Body of pancreas (tissue), 4 donors: ENCODE results near the gene CHST9. TPM values are rescaled to one million over a fixed set of nuclear protein-coding genes. Genes with fewer than 3 reads are reported as not detected.
A peak's percentile ranks its signal among the peaks of the same experiment; 100 is the strongest.

Source experiments
- ATAC-seq: fragments of 150-250 bp; one replicate; pipeline ENCODE4 v1.9.1; 2016
- DNase-seq, 4 donors: peaks; one replicate each; pipeline ENCODE4 v3.0.0-alpha.2; 2019
- H3K27ac ChIP-seq, 4 donors: fragments of 200-600 bp; sonication (generic); 1 replicate in 3 of 4; 2 replicates in 1 of 4; pipeline versions ENCODE4 v1.5.1 to v1.6.1; 2016 to 2019; ENCODE audit warnings: mild to moderate bottlenecking in 1 of 4, mixed read lengths in 1 of 4, moderate library complexity in 1 of 4
- H3K27me3 ChIP-seq, 2 donors: fragments of 200-600 bp; sonication (generic); one replicate each; pipeline ENCODE4 v1.6.0; 2016; ENCODE audit warnings: mild to moderate bottlenecking in 1 of 2
- H3K36me3 ChIP-seq, 2 donors: fragments of 200-600 bp; sonication (generic); replicated peaks in 1 of 2; 2 replicates each; pipeline ENCODE4 v1.5.1; 2016; ENCODE audit warnings: low read depth in 2 of 2; ENCODE audit not compliant: insufficient read depth in 1 of 2
- H3K4me1 ChIP-seq: fragments of 200-600 bp; sonication (generic); one replicate; pipeline ENCODE4 v1.6.0; 2016
- H3K4me3 ChIP-seq, 2 donors: fragments of 200-600 bp; sonication (generic); 1 replicate in 1 of 2; 2 replicates in 1 of 2; pipeline ENCODE4 v1.5.1; 2016 to 2019
- H3K9me3 ChIP-seq, 3 donors: fragments of 200-600 bp; sonication (generic); 1 replicate in 2 of 3; 2 replicates in 1 of 3; pipeline ENCODE4 v1.5.1; 2016
- POLR2A ChIP-seq, 3 donors: fragments of 450-650 bp; IDR thresholded peaks; one replicate each; pipeline ENCODE4 v1.6.1; 2016; ENCODE audit warnings: antibody characterized with exemption in 3 of 3, mild to moderate bottlenecking in 2 of 3
- WGBS, 2 donors: methylation state at CpG; one replicate each; pipeline ENCODE4 v1.1.5; 2017; 5-methylcytosine and 5-hydroxymethylcytosine counted together
- intact Hi-C: fragments of 100-400 bp; cut with DNase I; formaldehyde crosslinking; loops from one replicate; pipeline ENCODE4 v1.15.1; 2023
- total RNA-seq, 2 donors: library from RNA; depleted of rRNA; stranded (reverse); fragments of >200 nt; gene quantifications; one replicate each; pipeline ENCODE4 v1.1.0, GENCODE V29; 2016
- TF ChIP-seq, protein P1 (sequence below), 7 experiments: fragments of 450-650 bp in 4 of 7; fragments of 200-600 bp in 3 of 7; sonication (generic) in 3 of 7; IDR thresholded peaks; one replicate each; pipeline ENCODE4 v1.5.1; 2016 to 2019; ENCODE audit warnings: antibody characterized with exemption in 7 of 7

The CHST9 gene
- total RNA-seq, 2 donors from 2014 or later, result 4.3 to 6.7 TPM

DNA sequence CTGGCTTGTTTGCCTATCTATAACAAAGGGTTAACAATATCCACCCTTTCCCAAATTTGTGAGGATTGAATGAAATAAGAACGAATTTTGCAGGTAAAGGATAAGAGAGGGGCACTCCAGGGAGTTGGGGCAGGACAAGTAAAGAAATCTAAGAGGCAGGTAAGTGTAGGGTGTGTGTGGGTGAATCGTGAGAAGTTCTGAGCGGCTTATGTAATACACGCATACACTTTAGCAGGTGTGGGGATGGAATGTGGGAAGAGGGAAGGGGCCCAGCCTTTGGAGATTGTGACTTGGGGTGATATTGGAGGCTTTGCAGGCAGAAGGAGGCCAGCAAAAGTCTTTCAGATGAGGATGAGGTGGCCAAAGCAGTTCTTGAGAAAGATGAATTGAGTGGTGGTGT lies 236.4 kb downstream of the CHST9 start:
- Histone ChIP-seq H3K27me3 (no peaks in the 10 kb centered on the region), H3K27ac (no peak overlapping the region), H3K4me1 (no peaks in the 10 kb centered on the region), H3K4me3 (no peak overlapping the region), H3K36me3 (no peaks in the 10 kb centered on the region), H3K9me3 (no peaks in the 10 kb centered on the region)
- 66 to 72% methylated on average over 4 of the region's 4 CpGs for WGBS, 2 donors
- ATAC-seq, result no peak
- DNase-seq, result no peak
- TF ChIP-seq, protein P1, sequence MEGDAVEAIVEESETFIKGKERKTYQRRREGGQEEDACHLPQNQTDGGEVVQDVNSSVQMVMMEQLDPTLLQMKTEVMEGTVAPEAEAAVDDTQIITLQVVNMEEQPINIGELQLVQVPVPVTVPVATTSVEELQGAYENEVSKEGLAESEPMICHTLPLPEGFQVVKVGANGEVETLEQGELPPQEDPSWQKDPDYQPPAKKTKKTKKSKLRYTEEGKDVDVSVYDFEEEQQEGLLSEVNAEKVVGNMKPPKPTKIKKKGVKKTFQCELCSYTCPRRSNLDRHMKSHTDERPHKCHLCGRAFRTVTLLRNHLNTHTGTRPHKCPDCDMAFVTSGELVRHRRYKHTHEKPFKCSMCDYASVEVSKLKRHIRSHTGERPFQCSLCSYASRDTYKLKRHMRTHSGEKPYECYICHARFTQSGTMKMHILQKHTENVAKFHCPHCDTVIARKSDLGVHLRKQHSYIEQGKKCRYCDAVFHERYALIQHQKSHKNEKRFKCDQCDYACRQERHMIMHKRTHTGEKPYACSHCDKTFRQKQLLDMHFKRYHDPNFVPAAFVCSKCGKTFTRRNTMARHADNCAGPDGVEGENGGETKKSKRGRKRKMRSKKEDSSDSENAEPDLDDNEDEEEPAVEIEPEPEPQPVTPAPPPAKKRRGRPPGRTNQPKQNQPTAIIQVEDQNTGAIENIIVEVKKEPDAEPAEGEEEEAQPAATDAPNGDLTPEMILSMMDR (IDR thresholded peaks at IDR 0.05), result no peak
- TF ChIP-seq POLR2A (IDR thresholded peaks at IDR 0.05), result no peak
- intact Hi-C loops, result no loop called here

- no peak for ATAC-seq
- no peaks in the 10 kb centered on the region for H3K9me3 ChIP-seq
- WGBS, 2 donors, result 82 to 83% methylated on average over 3 of the region's 3 CpGs
- no peaks in the 10 kb centered on the region for H3K36me3 ChIP-seq
- no peaks in the 10 kb centered on the region for H3K4me1 ChIP-seq
- no peak for DNase-seq
- no peak for TF ChIP-seq POLR2A (IDR thresholded peaks at IDR 0.05)
- TF ChIP-seq, protein P1 (IDR thresholded peaks at IDR 0.05), result no peak
- no peak overlapping the region for H3K27ac ChIP-seq
- no peak overlapping the region for H3K4me3 ChIP-seq
- no peaks in the 10 kb centered on the region for H3K27me3 ChIP-seq
- intact Hi-C loops, result no loop called here
Observed at GRCh38 chr18:26943906-26944305, 241.2 kb downstream of the CHST9 start.

DNA sequence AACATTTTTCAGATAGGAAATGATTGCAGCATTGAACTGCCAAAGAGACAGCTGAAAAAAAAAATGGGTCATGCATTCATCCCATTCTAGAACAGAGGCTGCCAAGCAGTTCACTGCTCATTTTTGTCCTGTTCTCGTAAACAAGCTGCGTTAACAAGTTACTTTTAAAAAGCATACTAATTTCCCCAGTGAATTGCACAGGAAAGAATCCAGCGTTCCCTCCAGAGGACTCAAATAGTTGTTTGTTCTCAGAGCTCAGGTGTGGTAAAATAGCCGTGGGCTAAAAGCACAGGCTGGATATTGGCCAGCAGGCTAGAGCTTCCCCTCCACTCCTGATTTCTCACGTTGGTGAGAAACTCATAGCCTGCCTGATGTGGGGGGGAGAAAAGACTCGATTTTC lies 243.5 kb downstream of the CHST9 start:
- Histone ChIP-seq H3K36me3 (no peaks in the 10 kb centered on the region), H3K27me3 (no peaks in the 10 kb centered on the region), H3K4me3 (no peak overlapping the region), H3K4me1 (no peaks in the 10 kb centered on the region), H3K27ac (peak overlapping the region in 2 of 4 donors; percentile 31 to 57), H3K9me3 (no peaks in the 10 kb centered on the region)
- DNase-seq (peak in 1 of 4 donors; percentile 17), ATAC-seq (peak; percentile 38)
- WGBS, 2 donors, result 32 to 39% methylated on average over 6 of the region's 6 CpGs
- intact Hi-C loops, result no loop called here
- TF ChIP-seq, protein P1 (IDR thresholded peaks at IDR 0.05), result no peak
- TF ChIP-seq POLR2A (IDR thresholded peaks at IDR 0.05), result no peak

GRCh38 chr18:26940744-26941398 lies 244.2 kb downstream of the CHST9 start:
- WGBS, 2 donors, result 58 to 65% methylated on average over 5 of the region's 5 CpGs
- ATAC-seq, result no peak
- no peaks in the 10 kb centered on the region for H3K4me1 ChIP-seq
- no peak overlapping the region for H3K4me3 ChIP-seq
- no peak overlapping the region for H3K27ac ChIP-seq
- no peaks in the 10 kb centered on the region for H3K36me3 ChIP-seq
- intact Hi-C loops, result no loop called here
- no peaks in the 10 kb centered on the region for H3K9me3 ChIP-seq
- no peak for DNase-seq
- H3K27me3 ChIP-seq, result no peaks in the 10 kb centered on the region
- TF ChIP-seq POLR2A (IDR thresholded peaks at IDR 0.05), result no peak
- TF ChIP-seq, protein P1 (IDR thresholded peaks at IDR 0.05), result no peak

- TF ChIP-seq, protein P1 (IDR thresholded peaks at IDR 0.05), result no peak
- no peak for TF ChIP-seq POLR2A (IDR thresholded peaks at IDR 0.05)
- Histone ChIP-seq H3K4me3 (no peak overlapping the region), H3K4me1 (peaks cover 4% of the 10 kb centered on the region), H3K27me3 (no peaks in the 10 kb centered on the region), H3K36me3 (no peaks in the 10 kb centered on the region), H3K9me3 (no peaks in the 10 kb centered on the region), H3K27ac (no peak overlapping the region)
- DNase-seq (no peak), ATAC-seq (no peak)
- intact Hi-C loops, result no loop called here
- WGBS, 2 donors, result 66 to 71% methylated on average over 2 of the region's 2 CpGs
Observed at GRCh38 chr18:26931659-26932058, 253.4 kb downstream of the CHST9 start.
